H1 (cell line): ENCODE data around the gene TEX28. TPM values are rescaled to one million over a fixed set of nuclear protein-coding genes. Genes with fewer than 3 reads are reported as not detected.

ENCODE experiments used
- CEBPB ChIP-seq: IDR thresholded peaks from 2 replicates; pipeline ENCODE4 v1.6.1; 2012; ENCODE audit warnings: low read depth, low read length
- EP300 ChIP-seq, 2 experiments: IDR thresholded peaks; 1 replicate in 1 of 2; 2 replicates in 1 of 2; pipeline ENCODE4 v1.6.1; 2011 to 2012; ENCODE audit warnings: low read depth in 2 of 2, low read length in 2 of 2, mild to moderate bottlenecking in 2 of 2, borderline replicate concordance in 1 of 2, inconsistent platforms in 1 of 2, moderate library complexity in 1 of 2
- polyA plus RNA-seq, 7 experiments: library from polyadenylated mRNA; depleted of rRNA in 3 of 7; stranded (reverse) in 5 of 7; unstranded in 2 of 7; fragments of >200 nt in 5 of 7; fragments of 200-250 nt in 2 of 7; gene quantifications; 1 replicate in 5 of 7; 2 replicates in 1 of 7; 4 replicates in 1 of 7; pipeline versions ENCODE4 v1.2.1 to v1.2.3, GENCODE V29; 2011 to 2013; ENCODE audit warnings: missing spikeins in 2 of 7, mixed read lengths in 2 of 7
- total RNA-seq: library from RNA; stranded (reverse); fragmentation: NEBNext Ultra II Directional; extraction: Animal tissue kit (Norgen Biotek cat#: 25700); gene quantifications from 2 replicates; pipeline ENCODE4 v1.2.1, GENCODE V29; 2021

TEX28 gene
- total and polyA plus RNA-seq, 2 of the 8 experiments (the other 6 are each of a cell fraction or from before 2014, with no cell fraction given) = not detected

- TF ChIP-seq EP300 (IDR thresholded peaks at IDR 0.05; ENCODE audit: borderline replicate concordance in 1 of 2, low read depth in 2 of 2, low read length in 2 of 2) = no peak
- no peak for TF ChIP-seq CEBPB
Measured at GRCh38 chrX:154308108-154308946, 13.4 kb upstream of the TEX28 start (continued).
